Activated CD4-positive, alpha-beta T cell treated with anti-CD3 and anti-CD28 coated beads, Interleukin-2, amount 50 U/mL, for 4 hours (primary cell): ENCODE measurements around the gene CDK17.
"Not testable (repeated sequence)": the region's sequence is repeated elsewhere in the genome, so short reads cannot be mapped to it uniquely, and the experiment has no call there.

Experiments used
- DNase-seq, 2 experiments: peaks; one replicate each; pipeline ENCODE4 v3.0.0-alpha.2; 2020

CDK17 gene

GRCh38 chr12:96399919-96400630 lies at the start of gene CDK17:
Gene CDK17 (minus strand): TSS chr12:96400439. CDS start chr12:96334836, 65,603 bp downstream.
- peak; percentile 81 to 85 for DNase-seq

DNA sequence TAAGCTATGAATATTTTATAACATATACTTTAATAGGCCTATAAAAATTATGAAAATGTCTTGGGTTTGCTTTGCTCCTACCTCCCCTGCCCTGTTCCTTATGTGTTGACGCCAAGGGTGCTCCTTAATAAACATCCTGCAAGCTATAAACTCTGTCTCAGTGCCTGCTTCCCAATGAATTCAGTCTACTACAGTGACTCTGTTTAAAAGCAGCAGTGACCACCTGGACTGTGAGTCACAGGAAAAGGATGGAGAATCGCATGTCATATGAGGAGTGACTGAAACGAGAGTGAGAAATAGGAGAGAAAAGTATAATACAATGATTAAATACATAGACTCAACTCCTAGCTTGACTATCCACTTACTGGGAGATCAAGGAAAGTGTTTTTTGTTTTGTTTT lies 48.1 kb upstream of the CDK17 start:
- no peak for DNase-seq

DNA sequence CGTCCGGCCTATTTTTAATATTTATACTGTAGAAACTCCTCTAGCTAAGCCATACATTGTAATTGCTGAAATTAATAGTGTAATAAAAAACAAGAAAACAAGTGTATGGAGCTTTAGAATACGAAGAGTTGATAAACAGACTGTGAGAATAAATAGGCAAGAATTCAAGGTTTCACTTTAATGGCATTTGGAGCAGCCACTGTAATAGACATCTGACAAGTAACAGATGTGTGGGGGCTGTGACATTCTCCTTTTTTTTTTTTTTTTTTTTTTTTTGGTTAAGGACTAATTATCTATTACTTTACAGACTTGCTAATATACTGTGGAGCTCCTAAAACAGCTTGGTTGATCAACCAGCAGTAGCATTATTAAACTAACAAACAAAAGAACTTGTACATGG lies 47.0 kb upstream of the CDK17 start:
- DNase-seq, result no peak

GRCh38 chr12:96445691-96446583 lies 45.7 kb upstream of the CDK17 start:
- DNase-seq, result peak; percentile 23 to 35

- no peak for DNase-seq
These were observed 44.2 kb upstream of the CDK17 start for GRCh38 chr12:96444399-96444798.

- DNase-seq, result no peak
These were observed 42.7 kb upstream of the CDK17 start for GRCh38 chr12:96442906-96443305.

- no peak for DNase-seq
These were observed 41.6 kb upstream of the CDK17 start for GRCh38 chr12:96441816-96442215.

- no peak for DNase-seq
These were observed 38.1 kb upstream of the CDK17 start for GRCh38 chr12:96438330-96438729.

- DNase-seq, result no peak
These were observed 36.9 kb upstream of the CDK17 start for GRCh38 chr12:96437171-96437445.

DNA sequence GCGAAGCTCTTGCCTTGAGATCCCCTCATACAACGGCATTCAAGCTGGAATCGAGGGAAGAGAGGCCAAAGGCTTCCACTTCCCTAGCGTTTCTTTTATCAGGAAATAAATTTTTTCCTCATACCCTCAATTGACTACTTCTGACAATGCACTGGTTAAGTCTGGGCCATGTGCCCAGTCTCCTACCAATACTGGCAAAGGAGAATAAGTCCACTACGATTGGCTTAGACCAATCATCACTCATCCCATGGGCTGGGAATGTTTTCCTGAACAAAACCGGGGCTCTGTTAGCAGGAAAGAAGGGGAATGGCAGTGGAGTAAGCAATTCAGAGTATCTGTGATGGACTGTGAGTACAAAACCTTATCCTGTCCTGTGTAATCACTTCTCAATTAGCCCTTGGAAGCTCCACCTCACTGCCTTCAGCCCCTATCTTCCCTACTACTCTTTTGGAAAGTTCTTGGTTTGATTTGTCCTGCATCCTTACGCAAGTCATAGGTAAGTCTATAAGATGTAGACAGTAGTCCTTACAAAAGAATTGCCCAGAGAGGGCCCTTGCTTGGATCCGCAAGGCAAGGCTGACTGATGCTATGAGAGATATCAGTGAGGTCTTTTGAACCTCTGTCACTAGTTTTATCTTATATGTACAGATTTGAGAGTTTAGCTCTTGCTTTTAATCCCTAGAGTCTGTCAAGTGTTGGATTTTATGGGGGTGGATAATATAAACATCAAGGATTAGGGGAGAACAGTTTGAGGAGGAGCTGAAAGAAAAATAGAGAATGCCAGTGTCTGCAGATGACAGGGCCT lies 36.3 kb upstream of the CDK17 start:
- DNase-seq, result no peak

GRCh38 chr12:96434107-96434506 lies 33.9 kb upstream of the CDK17 start:
- peak; percentile 45 to 49 for DNase-seq

DNA sequence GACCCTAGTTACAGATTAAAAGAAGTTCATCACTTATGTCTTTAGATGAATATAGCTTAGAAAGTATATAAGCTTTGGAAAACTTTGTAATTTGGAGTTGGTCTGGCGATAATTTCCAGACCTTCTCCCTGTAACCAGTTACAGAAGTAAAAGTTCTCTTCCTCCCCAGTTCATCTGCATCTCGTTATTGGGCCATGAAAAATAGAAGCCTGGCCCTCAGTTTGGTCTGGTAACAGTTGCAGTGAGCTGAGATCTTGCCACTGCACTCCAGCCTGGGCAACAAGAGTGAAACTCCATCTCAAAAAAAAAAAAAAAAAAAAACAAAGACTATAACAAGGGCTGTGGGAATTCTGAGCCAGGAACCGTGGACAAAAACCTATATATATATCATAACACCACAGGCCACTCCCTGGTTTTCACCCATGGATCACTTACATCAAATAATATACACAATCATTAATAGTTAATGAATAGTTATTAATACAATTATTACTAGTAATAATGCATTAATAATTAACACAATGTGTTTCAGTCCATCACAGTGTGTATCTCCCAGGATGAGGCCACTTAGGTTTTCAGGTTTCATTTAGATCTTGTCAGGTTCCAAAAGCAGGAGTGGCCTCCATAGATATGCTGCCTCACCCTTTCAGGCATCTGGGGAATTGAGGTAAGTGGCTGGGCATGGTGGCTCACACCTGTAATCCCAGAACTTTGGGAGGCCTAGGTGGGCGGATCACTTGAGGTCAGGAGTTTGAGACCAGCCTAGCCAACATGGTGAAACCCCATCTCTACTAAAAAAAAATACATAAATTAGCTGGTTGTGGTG lies 32.5 kb upstream of the CDK17 start:
- DNase-seq, result not testable (repeated sequence)

- no peak for DNase-seq
These were observed 30.8 kb upstream of the CDK17 start for GRCh38 chr12:96431067-96431466.

GRCh38 chr12:96427269-96427729 lies 27.1 kb upstream of the CDK17 start:
- no peak for DNase-seq

- DNase-seq, result no peak
These were observed 25.7 kb upstream of the CDK17 start for GRCh38 chr12:96425951-96426350.

DNA sequence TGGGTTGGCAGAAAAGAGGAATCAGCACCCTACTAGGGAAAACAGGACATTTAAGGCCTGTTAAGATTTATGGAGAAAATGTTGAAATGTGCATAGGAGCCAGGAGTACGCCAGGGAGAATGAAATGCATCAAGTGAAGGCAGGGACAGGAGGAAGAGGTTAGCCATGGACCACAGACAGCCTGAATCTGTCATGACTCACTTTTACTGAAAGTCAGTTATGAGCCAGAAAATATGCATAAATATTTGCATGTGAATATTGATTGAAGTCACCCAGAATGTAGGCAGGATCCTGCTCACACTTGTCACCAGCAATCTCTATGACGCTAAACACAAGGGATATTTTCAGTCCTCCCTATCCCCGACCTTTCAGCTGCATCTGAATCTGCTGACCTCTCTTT lies 25.1 kb upstream of the CDK17 start:
- DNase-seq, result no peak

GRCh38 chr12:96424601-96425000 lies 24.4 kb upstream of the CDK17 start:
- no peak for DNase-seq

DNA sequence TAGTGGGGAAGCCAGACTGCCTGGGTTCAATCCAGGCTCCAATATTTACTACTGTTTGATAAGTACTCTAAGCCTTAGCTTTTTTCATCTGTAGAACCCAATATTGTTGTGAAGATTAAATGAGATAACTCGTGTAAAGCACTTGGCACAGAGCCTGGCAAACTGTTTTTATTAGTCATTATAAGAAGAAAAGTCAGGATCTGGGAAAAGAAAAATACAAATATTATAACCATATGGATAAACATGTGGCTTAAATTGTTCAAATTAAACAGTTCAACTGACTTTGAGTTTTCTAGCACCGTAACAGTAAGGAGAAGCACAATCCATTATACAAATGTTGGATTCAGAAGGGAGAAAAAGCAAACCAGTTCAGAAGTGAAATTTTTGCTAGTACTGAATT lies 22.0 kb upstream of the CDK17 start:
- no peak for DNase-seq

DNA sequence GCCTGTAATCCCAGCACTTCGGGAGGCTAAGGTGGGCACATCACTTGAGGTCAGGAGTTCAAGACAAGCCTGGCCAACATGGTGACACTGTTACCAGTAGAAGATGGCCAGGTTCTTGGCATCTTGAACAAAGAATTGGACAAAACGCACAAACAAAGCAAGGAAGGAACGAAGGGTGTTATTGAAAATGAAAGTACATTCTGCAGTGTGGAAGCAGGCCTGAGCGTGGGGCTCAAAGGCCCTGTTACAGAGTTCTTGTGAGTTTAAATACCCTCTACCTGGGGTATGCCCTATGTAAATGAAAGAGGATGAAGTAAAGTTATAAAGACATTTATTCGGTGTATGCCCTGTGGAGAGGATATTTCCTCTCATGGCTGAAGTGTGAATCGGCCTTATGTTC lies 20.8 kb upstream of the CDK17 start:
- DNase-seq, result no peak

- DNase-seq, result no peak
These were observed 20.1 kb upstream of the CDK17 start for GRCh38 chr12:96420277-96420835.

DNA sequence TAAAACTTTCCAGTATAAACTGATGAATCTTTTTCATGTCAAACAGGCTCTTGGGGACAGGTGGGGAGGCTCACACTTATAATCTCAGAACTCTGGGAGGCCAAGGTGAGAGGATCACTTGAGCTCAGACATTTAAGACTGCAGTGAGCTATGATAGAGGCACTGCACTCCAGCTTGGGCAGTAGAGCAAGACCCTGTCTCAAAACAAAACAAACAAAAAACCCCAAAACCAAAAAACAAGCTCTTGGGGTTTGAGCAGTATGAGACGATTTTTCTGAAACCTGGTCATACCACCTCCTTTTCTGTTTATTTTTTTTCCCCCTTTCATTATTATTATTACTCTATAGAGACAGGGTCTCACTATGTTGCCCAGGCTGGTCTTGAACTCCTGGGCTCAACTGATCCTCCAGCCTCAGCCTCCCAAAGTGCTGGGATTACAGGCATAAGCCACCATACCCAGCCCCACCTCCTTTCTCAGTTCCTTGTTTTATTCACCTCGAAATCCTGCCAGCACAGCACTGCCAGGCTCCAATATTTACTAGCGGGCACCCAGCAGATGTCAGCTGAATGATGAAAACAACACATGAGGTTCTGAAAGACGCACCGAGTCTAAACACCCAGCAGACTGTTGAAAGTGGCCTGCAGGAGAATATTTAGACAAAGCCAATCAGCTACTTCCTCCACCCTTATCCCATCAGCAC lies 19.5 kb upstream of the CDK17 start:
- DNase-seq, result no peak

- not testable (repeated sequence) for DNase-seq
These were observed 17.4 kb upstream of the CDK17 start for GRCh38 chr12:96417688-96418087.
